Spleen (tissue), 11 donors: ENCODE measurements around the gene CUL1. TPM values are rescaled to one million over a fixed set of nuclear protein-coding genes. Genes with fewer than 3 reads are reported as not detected.

Experiments
- DNase-seq: peaks from one replicate; pipeline ENCODE4 v3.0.0-alpha.2; 2020
- H3K27ac ChIP-seq, 8 donors: fragments of 200-600 bp; sonication (generic) in 7 of 8; 1 replicate in 4 of 8; 2 replicates in 4 of 8; pipeline versions ENCODE4 v1.5.0 to v1.8.0; 2016 to 2021; ENCODE audit warnings: inconsistent platforms in 4 of 8, mild to moderate bottlenecking in 4 of 8, moderate library complexity in 1 of 8
- H3K27me3 ChIP-seq, 7 donors: fragments of 200-600 bp; sonication (generic) in 6 of 7; replicated peaks in 1 of 7; 1 replicate in 4 of 7; 2 replicates in 3 of 7; pipeline versions ENCODE4 v1.5.0 to v1.8.0; 2016 to 2021; ENCODE audit warnings: inconsistent platforms in 3 of 7, mild to moderate bottlenecking in 1 of 7
- H3K36me3 ChIP-seq, 6 donors: fragments of 200-600 bp; sonication (generic) in 5 of 6; 1 replicate in 4 of 6; 2 replicates in 2 of 6; pipeline versions ENCODE4 v1.5.0 to v1.8.0; 2016 to 2021; ENCODE audit warnings: inconsistent platforms in 2 of 6
- H3K4me1 ChIP-seq, 6 donors: fragments of 200-600 bp; sonication (generic) in 5 of 6; 1 replicate in 3 of 6; 2 replicates in 3 of 6; pipeline versions ENCODE4 v1.5.0 to v1.8.0; 2016 to 2021; ENCODE audit warnings: inconsistent platforms in 3 of 6
- H3K4me3 ChIP-seq, 8 donors: fragments of 200-600 bp; sonication (generic) in 7 of 8; 1 replicate in 4 of 8; 2 replicates in 4 of 8; pipeline versions ENCODE4 v1.5.0 to v1.8.0; 2016 to 2021; ENCODE audit warnings: inconsistent platforms in 4 of 8, mild to moderate bottlenecking in 4 of 8, moderate library complexity in 2 of 8
- H3K9me3 ChIP-seq, 8 donors: fragments of 200-600 bp; sonication (generic) in 7 of 8; 1 replicate in 4 of 8; 2 replicates in 4 of 8; pipeline versions ENCODE4 v1.5.0 to v1.8.0; 2016 to 2021; ENCODE audit warnings: inconsistent platforms in 4 of 8
- POLR2A ChIP-seq, 3 donors: fragments of 450-650 bp; IDR thresholded peaks; one replicate each; pipeline ENCODE4 v1.5.1; 2017; ENCODE audit warnings: antibody characterized with exemption in 3 of 3, mild to moderate bottlenecking in 1 of 3
- POLR2AphosphoS5 ChIP-seq, 3 donors: sonication (generic); formaldehyde crosslinking; IDR thresholded peaks; one replicate each; pipeline ENCODE4 v1.5.1; 2017; ENCODE audit warnings: antibody characterized with exemption in 3 of 3
- WGBS, 5 donors: extraction: QIAGEN DNeasy Blood & Tissue Kit in 3 of 5; methylation state at CpG; one replicate each; pipeline versions ENCODE4 v1.1.5 to v1.1.7; 2013 to 2018; 5-methylcytosine and 5-hydroxymethylcytosine counted together
- intact Hi-C: fragments of 100-400 bp; cut with DNase I; formaldehyde crosslinking; loops from one replicate; pipeline ENCODE4 v1.15.0; 2023; ENCODE audit warnings: low total_unique reads
- polyA plus RNA-seq, 3 donors: library from polyadenylated mRNA; stranded (reverse); fragments of 200-250 nt; gene quantifications; one replicate each; pipeline ENCODE4 v1.2.1, GENCODE V29; 2013
- total RNA-seq, 7 donors: library from RNA; depleted of rRNA in 3 of 7; stranded (reverse); fragments of >200 nt in 3 of 7; fragmentation: NEBNext Ultra II Directional in 4 of 7; extraction: Animal tissue kit (Norgen Biotek cat#: 25700) in 4 of 7; gene quantifications; one replicate each; pipeline versions ENCODE4 v1.1.0 to v1.2.1, GENCODE V29; 2016 to 2021
- TF ChIP-seq, protein P1 (sequence below), 11 experiments: fragments of 200-600 bp in 7 of 11; fragments of 450-650 bp in 4 of 11; sonication (generic) in 4 of 11; IDR thresholded peaks in 8 of 11; conservative IDR thresholded peaks in 3 of 11; 1 replicate in 7 of 11; 2 replicates in 4 of 11; pipeline versions ENCODE4 v1.4.0 to v1.8.0; 2016 to 2021; ENCODE audit warnings: antibody characterized with exemption in 11 of 11, inconsistent platforms in 4 of 11, mild to moderate bottlenecking in 1 of 11
- donor health status: healthy with polysubstance abuse.
- donor health status: DM: no; HTN: no; CAD: no; lungs with moderate emphysema.
- donor health status: DM: no; HTN: no; CAD: no.
- donor health status: Bipolar disorder and iron deficiency.
- donor health status: healthy.
- donor health status: DM: no; HTN: no; CAD: no.
- donor health status: DM: yes; HTN: yes; CAD: no.

Gene CUL1
- total and polyA plus RNA-seq, 10 donors, result 19.8 to 54.6 (median 42.7) TPM

GRCh38 chr7:148783801-148784527 lies 85.3 kb downstream of the CUL1 start:
- TF ChIP-seq POLR2AphosphoS5 (IDR thresholded peaks at IDR 0.05) (no peak), POLR2A (IDR thresholded peaks at IDR 0.05) (no peak)
- TF ChIP-seq, protein P1, sequence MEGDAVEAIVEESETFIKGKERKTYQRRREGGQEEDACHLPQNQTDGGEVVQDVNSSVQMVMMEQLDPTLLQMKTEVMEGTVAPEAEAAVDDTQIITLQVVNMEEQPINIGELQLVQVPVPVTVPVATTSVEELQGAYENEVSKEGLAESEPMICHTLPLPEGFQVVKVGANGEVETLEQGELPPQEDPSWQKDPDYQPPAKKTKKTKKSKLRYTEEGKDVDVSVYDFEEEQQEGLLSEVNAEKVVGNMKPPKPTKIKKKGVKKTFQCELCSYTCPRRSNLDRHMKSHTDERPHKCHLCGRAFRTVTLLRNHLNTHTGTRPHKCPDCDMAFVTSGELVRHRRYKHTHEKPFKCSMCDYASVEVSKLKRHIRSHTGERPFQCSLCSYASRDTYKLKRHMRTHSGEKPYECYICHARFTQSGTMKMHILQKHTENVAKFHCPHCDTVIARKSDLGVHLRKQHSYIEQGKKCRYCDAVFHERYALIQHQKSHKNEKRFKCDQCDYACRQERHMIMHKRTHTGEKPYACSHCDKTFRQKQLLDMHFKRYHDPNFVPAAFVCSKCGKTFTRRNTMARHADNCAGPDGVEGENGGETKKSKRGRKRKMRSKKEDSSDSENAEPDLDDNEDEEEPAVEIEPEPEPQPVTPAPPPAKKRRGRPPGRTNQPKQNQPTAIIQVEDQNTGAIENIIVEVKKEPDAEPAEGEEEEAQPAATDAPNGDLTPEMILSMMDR (IDR thresholded peaks at IDR 0.05 in 8 of 11, conservative IDR thresholded peaks at IDR 0.05 in 3 of 11), result no peak
- Histone ChIP-seq H3K4me3 (no peak overlapping the region), H3K27ac (no peak overlapping the region), H3K36me3 (peaks cover 7 to 100% (median 72%) of the 10 kb centered on the region in 6 donors), H3K4me1 (no peaks in the 10 kb centered on the region), H3K27me3 (no peaks in the 10 kb centered on the region), H3K9me3 (no peaks in the 10 kb centered on the region)
- WGBS, 5 donors, result 94 to 96% (median 95%) methylated on average over 15 of the region's 15 CpGs
- DNase-seq, result no peak
- intact Hi-C loops, result no loop called here

- TF ChIP-seq, protein P1 (IDR thresholded peaks at IDR 0.05 in 8 of 11, conservative IDR thresholded peaks at IDR 0.05 in 3 of 11), result no peak
- peak in 1 of 3 donors; percentile 32 for TF ChIP-seq POLR2AphosphoS5 (IDR thresholded peaks at IDR 0.05)
Observed at GRCh38 chr7:148787571-148788295, 89.0 kb downstream of the CUL1 start.

GRCh38 chr7:148789220-148789619 lies 90.5 kb downstream of the CUL1 start:
- intact Hi-C loops, result no loop called here
- Histone ChIP-seq H3K27ac (no peak overlapping the region), H3K4me3 (no peak overlapping the region), H3K36me3 (peaks cover 7 to 100% (median 93%) of the 10 kb centered on the region in 6 donors), H3K27me3 (no peaks in the 10 kb centered on the region), H3K4me1 (no peaks in the 10 kb centered on the region), H3K9me3 (no peaks in the 10 kb centered on the region)
- no peak for DNase-seq
- WGBS, 5 donors, result 91 to 96% (median 95%) methylated on average over 7 of the region's 7 CpGs
- TF ChIP-seq POLR2A (IDR thresholded peaks at IDR 0.05) (no peak), POLR2AphosphoS5 (IDR thresholded peaks at IDR 0.05) (no peak)
- TF ChIP-seq, protein P1 (IDR thresholded peaks at IDR 0.05 in 8 of 11, conservative IDR thresholded peaks at IDR 0.05 in 3 of 11), result no peak

More at GRCh38 chr7:148787571-148788295, 89.0 kb downstream of the CUL1 start:
- Histone ChIP-seq H3K36me3 (peaks cover 7 to 100% (median 92%) of the 10 kb centered on the region in 6 donors), H3K27ac (no peak overlapping the region), H3K27me3 (no peaks in the 10 kb centered on the region), H3K9me3 (no peaks in the 10 kb centered on the region), H3K4me3 (no peak overlapping the region), H3K4me1 (no peaks in the 10 kb centered on the region)
- 92 to 97% (median 94%) methylated on average over 14 of the region's 14 CpGs for WGBS, 5 donors
- no peak for DNase-seq
- intact Hi-C loops, result no loop called here

DNA sequence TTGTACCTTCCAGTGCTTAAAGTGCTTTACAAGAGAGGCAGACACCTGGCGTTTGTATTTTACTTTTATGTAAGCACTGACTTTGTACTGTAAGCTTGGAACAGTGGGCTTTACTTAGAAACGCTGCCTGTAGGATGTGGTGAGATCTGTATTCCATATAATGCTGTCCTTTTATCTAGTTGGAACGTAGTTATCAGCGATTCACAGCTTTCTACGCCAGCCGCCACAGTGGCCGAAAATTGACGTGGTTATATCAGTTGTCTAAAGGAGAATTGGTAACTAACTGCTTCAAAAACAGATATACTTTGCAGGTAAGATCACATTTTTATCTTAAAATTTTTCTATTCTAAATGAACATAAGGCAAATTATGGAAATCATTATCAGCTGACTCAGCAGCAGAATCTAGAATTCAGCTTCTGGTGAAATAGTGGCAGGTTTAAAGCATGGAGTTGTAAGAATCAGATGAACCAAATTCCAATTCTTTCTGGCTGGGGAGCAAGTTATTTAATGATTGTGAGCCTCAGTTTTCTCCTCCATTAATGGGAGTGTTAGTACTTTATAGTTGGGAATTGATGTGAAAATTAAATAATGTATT lies 91.5 kb downstream of the CUL1 start:
- TF ChIP-seq POLR2A (IDR thresholded peaks at IDR 0.05), result no peak
- no peak for TF ChIP-seq POLR2AphosphoS5 (IDR thresholded peaks at IDR 0.05)
- TF ChIP-seq, protein P1 (IDR thresholded peaks at IDR 0.05 in 8 of 11, conservative IDR thresholded peaks at IDR 0.05 in 3 of 11), result no peak
- Histone ChIP-seq H3K9me3 (no peaks in the 10 kb centered on the region), H3K4me3 (no peak overlapping the region), H3K4me1 (no peaks in the 10 kb centered on the region), H3K27ac (no peak overlapping the region), H3K27me3 (no peaks in the 10 kb centered on the region), H3K36me3 (peaks cover 7 to 100% (median 94%) of the 10 kb centered on the region in 6 donors)
- intact Hi-C loops, result no loop called here
- WGBS, 5 donors, result 93 to 96% (median 94%) methylated on average over 8 of the region's 8 CpGs
- no peak for DNase-seq
